WI38 (cell line): ENCODE results near the gene BLOC1S5.

Experiments
- H3K4me3 ChIP-seq: 2 replicates; pipeline ENCODE4 v1.5.1; 2011; ENCODE audit warnings: low read depth, mild to moderate bottlenecking, control low read depth, low read length
- CTCF ChIP-seq: IDR thresholded peaks from 2 replicates; pipeline ENCODE4 v1.5.1; 2012; ENCODE audit warnings: low read depth, mild to moderate bottlenecking, control low read depth, low read length

BLOC1S5 gene

GRCh38 chr6:8023638-8024037, 40.6 kb downstream of the BLOC1S5 start:
- H3K4me3 ChIP-seq, result no peak overlapping the region
- TF ChIP-seq CTCF, result no peak

GRCh38 chr6:8020083-8020482, 44.1 kb downstream of the BLOC1S5 start:
- H3K4me3 ChIP-seq, result no peak overlapping the region
- no peak for TF ChIP-seq CTCF

DNA sequence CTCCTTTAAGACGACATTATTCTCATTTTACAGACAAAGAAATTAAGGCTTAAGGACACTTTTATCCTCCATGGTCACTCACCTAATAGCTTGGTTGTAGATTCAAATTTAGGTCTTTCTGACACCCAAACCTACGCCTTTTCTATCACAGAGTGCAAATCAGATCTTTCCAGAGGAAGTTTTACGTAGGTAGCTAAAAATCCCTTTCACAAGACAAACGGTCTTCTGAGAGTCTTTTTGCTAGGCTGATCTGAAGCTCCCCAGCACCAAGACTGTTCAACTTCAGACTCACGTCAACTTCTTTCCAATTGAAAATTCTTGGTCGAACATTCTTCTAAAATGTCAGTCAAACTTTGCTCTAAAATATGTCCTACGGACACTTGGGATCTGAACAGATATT, 46.5 kb downstream of the BLOC1S5 start:
- TF ChIP-seq CTCF, result no peak
- H3K4me3 ChIP-seq, result no peak overlapping the region

DNA sequence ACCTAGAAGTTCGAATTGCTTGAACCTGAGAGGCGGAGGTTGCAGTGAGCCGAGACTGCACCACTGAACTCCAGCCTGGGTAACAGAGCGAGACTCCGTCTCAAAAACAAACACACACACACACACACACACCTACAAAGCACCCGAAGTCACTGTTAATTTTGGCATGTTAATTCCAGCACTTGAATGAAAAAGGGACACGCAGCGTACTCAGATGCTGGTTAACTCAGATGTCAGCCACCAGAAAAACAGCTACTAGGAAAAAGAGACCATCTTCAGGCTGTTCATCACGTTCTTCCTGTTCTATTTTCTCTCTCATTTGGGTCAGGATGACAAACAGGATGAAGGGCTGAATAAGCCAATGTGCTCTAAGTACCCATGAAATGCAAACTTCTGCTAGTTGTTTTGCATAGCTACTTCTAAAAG, 46.9 kb downstream of the BLOC1S5 start:
- no peak overlapping the region for H3K4me3 ChIP-seq
- TF ChIP-seq CTCF, result no peak

- TF ChIP-seq CTCF, result no peak
- no peak overlapping the region for H3K4me3 ChIP-seq
These were observed 49.2 kb downstream of the BLOC1S5 start for GRCh38 chr6:8014947-8015346.

DNA sequence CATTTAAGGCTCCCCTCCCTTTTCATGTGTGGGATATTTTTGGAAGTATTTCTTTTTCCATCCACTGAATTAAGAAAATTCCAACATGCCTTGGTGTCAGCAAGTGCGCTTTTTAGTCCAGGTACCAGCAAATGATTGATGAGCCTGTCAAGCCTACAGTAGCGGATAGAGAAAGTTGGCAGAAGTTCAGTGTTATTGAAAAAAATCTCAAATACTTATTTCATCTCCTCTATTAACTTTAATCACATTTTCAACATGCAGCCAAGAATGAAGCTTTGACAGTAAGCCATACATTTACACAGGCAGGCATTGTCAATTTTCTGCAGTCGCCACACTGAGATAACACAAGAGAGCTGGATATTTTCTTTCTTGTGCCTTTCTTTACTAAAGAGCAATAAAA, 50.4 kb downstream of the BLOC1S5 start:
- TF ChIP-seq CTCF, result no peak
- H3K4me3 ChIP-seq, result no peak overlapping the region

DNA sequence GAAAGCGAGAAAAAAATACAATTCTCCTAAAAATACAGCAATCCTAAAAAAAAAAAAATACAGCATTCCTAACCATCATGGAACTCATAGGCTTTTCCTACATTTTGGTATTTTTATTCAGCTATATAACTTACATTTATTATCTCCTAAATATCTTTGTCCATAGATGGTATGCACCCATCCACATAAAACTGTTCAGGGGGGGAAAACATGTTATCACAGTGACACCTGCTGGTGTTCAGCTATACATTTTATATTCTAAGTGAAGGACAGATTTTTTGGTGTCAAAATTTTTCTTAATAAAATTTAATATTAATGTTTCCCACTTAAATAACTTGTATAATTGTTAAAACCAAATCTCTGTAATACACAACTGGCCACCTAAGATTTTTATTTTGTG, 58.0 kb downstream of the BLOC1S5 start:
- TF ChIP-seq CTCF, result no peak; the same call in 1 of the 2 replicates
- no peak overlapping the region for H3K4me3 ChIP-seq

DNA sequence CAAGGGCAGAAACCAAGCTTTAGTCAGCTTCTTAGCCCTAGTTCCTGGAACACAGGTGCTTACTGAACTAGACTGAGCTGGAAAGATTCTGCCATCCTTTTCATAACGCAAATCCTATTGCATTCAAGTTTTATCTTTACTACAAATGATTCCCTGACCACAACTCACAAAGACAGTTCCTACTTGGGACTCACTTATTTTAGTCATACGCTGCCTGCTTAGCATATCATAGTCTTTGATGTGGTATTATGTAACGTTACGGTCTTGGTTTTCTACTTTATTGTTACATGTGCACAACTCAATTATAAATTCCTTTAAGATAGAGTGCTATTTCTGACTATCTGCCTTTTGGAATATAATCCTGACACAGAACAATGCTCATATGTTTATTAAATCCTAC, 59.1 kb downstream of the BLOC1S5 start:
- H3K4me3 ChIP-seq, result no peak overlapping the region
- no peak for TF ChIP-seq CTCF
